HS-27A (cell line): ENCODE measurements around the gene OPCML.

Experiments used
- DNase-seq: peaks from one replicate; pipeline ENCODE4 v3.0.0-alpha.2; 2012; ENCODE audit warnings: low read depth, missing footprints

Gene OPCML

DNA sequence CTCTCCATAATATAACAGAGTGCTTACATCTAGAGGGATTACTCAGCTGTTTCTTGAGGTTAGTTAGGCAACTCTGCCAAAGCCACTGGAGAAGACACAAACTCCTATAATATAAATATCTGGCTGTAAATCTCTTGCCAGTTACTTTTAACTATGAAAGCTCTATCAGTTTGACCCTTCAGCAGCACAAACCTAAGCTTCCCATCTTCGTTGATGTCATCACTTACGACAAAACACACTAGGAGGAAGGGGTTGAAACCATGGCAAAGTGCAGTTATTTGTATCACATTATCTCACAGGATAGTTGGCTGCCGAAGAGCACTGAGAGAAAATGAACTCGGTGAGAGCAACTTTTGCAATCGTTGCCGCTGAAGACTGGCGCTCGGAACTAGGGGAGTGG is 922.1 kb downstream of the OPCML start:
- no peak for DNase-seq

DNA sequence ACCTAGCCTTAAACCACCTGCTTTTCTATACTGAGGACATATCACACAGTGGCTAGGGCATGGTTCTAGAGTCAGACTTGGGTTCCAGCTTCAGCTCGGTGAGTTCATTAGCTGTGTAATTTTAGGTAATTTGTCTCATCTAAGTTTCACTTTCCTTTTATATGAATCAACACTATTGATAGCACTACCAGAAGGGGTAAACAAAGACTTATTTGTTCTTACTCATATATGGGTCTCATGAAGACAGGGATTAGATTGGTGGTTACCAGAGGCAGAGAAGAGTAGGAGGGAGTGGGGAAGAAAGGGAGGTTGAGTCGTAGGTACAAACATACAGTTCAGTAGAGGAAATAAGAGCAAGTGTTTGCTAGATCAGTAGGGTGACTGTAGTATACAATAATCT is 924.7 kb downstream of the OPCML start:
- DNase-seq: no peak

DNA sequence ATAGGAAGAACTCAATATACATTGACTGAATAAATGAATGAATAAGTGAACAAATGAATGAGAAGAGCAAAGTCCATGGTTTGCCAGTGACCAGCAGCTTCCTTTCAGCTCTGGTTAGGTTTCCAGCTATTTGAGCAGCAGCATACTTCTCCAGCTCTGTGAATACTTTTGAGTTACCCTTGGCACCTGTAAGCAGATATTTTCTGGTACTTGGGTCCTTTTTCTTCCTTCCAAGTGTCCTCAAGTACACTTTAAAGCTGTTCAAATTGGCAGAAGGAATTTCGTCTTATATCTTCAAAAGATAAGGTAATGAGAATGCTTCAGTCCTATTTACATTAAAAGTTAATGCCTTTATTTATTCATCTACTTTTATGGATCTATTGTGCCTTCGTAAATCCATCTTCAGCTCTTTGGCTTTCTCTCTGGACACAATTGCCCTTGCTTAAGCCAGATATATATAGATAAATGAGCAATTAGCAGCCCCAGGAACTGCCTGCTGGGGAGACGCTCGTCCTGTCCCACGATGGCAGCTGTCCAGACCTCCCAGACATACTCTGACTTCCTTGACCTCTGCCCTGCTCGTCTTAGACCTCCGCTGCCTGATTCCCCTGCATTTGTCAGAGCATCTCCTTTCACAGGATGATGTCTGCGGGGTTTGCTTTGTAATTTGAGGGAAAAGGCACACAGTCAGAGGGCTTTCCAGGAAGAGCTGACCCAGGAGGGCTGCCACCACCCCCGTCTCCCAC is 926.3 kb downstream of the OPCML start:
- DNase-seq: no peak

DNA sequence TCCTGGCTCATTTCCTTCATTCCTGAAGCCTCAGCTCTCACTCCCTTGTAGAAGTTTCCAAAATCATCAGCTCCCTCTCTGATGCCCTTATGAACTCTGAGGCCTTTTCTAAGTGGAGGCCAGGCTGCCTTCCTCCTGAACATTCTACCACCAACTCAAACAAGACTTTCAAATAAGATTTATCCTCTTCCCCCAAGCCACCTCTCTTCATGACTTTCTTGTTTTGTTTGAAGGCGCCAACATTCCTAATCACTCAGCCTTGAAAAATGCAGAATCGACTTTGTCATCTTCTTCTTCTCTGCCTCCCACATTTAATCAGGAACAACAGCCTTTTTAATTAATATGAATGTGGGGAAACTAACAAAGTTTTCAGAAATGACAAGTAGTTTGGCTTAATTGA is 927.9 kb downstream of the OPCML start:
- peak; percentile 23 for DNase-seq

DNA sequence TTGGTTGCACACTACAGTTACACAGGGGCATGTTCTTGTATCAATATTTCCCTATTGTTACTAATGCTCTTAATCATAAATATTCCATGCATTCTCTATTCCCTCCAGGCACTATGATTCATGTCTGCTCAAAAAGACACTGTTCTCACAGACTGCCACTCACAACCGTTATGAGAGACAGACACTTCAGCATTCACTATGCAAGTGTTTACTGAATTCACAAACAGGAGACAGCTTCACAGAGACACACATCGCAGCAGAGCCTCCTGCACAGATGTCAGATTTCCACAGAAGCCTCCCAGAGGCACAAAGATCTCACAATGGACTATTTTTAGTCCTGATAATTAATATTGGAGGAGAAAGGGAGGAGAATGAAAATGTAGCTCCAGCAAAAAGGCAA is 930.4 kb downstream of the OPCML start:
- no peak for DNase-seq

DNA sequence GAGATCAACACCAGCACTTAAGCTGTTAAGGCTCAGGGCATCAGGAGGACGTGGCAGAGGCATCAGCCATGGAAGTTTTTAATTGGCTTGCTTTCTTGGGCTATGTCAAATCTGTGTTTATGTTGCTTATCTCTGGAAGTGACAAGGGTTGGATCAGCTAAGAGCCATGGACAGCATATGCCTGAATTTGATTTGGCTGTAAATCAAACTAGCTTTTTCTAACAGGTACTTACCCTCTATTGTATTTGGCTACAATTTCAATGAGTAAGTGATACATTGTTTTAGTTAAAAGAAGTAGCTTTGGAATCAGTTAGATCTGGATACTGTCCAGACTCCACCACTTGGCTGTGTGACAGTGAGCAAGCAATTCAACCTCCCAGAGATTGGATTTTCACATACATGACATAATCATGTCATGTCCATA is 936.6 kb downstream of the OPCML start:
- no peak for DNase-seq

DNA sequence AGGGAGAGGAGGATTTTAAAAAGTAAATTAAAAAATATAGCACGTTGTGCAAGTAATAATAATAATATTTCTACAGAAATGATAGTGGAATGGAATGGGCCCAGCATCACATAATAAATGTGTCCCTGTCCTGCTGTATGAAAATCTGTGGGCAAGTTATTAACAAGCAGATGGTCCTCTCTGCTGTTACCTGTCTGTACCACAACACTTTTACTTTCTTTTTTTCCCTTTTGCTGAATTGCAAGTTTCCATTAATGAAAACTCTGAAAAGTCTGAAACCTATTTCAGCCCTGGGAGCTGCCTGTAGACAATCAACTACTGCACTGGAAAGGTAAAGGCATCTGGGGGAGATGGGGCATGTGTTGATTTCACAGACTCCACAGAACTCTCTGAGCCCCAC is 937.1 kb downstream of the OPCML start:
- DNase-seq: no peak

DNA sequence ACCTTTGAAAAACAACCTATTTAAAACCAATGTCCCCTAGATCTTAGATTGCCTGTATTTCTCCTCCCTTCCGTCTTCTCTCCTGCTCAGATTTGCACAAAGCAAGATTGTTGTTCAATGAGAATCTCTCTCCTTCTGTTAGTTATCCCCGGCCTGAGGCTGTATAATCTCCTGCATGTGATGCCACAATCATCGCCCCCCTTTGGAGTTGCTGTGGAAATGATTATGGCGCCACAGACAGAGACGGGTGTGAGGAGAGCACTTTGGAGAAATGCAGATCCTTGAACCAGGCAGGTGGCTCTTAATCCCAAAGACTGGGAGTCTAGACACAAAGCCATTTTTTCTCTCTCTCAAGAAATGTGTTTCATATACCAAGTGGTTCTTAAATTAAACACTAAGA is 941.3 kb downstream of the OPCML start:
- no peak for DNase-seq

DNA sequence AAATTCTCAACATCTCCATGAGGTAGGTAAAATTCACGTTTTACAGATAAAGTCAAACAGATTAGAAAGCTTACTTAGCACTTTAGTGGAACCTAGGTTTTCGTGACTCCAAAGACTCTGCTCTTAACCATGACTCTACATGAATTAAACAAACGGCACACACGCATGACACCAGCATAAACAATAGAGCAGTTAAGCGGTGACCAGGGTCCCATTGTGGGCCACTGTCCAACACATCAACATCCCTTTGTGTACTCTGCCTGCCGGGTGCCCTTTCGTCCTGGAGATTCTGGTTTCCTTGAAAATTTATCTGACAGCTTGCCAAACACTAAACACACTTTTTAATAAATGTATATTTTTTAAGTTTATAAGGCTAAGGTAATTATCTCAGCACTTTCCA is 941.7 kb downstream of the OPCML start:
- DNase-seq: no peak

DNA sequence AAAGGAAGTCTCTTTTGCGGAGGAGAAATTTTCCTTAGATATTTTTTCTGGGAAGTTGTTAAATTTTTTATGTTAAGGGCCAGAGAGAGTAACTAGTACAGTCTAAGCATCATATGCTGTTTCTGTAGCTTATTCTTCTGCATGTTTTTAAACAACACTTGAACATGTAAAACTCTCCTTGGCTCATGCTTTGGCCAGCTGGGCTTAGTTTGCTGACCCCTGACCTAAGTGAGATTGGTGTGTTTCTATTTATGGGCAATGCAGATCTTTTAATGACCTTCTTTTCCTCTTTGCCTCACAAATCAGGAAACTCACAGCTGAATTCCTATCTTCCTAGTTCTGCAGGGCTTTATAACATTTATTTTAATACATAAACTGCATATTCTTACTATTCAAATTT is 942.5 kb downstream of the OPCML start:
- DNase-seq: no peak

DNA sequence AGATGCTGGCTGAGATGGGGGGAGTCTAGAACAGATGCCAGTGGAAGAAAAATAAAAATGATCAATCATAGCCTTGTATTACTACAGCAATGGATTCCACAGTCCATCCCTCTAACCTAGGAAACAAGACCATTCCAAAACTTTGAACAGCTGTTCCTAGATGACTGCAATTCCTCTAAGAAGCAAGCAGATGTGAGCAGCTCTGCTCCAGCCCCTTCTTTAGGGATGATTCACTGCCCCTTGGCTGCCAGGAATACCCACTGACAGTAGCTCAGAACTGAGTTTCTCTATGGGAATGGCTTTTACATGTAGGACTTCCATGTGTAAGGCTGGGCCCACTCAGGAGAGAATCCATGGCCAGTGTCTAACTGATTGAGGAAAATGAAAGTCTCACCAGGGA is 943.9 kb downstream of the OPCML start:
- DNase-seq: no peak

DNA sequence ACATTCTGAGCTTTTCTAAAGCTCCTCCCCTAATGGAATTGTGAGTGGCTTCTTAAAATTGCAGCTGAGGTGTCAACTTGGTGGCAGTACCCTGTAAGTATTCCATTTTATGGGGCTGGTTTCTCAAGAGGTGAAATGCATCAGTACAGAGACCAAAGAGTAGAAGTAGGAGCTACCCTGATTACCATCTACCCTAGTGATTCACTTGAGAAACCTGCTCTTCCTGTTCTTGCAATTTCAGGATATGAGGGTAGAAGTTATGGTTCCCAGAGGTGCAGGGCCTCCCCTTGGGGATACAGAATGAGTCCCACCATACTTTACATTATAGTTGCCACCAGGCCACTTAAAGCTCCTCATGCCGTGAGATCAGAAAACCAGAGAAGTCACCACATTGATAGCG is 944.6 kb downstream of the OPCML start:
- DNase-seq: no peak

DNA sequence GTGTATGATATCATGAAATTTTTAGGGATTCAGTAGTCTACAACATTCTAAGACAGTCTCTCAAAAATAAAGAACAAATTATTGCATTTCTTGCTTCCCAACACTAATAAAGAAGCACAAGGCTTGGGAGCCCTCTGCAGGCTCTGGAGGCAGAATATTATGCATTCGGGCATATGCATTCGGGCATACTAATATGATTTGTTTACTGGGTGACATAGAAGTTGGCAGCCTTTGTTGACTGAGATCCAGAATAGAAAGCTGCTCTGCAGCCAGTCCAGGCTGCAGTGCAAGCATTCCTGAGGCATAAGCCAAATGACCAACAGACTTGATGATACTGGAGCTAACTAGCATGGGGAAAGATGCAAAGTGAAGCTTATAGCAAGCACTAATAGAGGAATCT is 945.5 kb downstream of the OPCML start:
- no peak for DNase-seq

DNA sequence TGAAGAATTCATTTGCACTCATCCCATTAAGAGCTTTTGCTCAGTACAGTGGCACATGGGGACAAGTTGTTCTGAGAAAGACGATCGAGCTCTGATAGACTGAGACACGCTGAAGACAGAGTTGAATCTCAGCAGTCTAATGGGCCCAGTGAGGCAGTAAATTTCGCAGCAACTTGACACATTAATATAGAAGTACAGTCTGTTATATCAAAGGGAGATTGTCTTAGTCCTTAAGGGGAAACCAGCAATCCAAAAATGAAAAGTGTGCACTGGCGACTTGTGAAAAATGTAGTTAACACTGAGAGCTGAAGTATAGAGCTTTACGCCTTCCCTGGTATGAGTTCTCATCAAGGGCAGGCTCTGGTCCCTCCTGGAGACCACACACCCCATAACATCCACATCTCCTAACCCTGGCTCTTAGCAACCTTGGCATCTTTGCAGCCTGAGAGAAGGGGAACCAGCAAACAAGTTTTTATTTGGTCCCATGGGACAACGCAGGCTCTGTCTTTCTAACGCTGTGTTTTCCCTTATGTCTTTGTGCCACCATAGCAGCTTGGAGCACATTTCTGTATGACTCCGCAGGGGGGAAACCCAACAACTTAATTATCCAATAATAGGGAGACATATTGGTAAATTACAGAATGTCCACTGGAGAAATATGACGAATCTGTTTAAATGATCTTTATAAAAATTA is 952.5 kb downstream of the OPCML start:
- DNase-seq: no peak

DNA sequence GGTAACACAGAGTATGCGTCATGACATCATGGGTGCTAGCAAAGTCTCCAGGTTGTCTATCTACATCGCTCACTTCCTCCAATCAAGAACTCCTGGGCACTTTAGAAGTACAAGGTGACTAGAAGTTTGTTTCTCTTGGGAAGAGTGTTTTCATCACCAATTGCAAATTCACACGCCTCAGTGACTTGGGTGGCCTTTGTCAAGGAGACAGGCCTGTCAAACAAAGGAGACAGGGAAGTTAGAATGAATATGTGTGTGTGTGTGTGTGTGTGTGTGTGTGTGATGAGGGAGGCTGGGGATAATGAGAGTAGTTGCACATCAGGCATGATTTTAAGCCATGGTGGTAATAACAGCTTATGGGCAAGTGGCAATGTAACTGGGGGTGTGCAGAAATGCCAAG is 953.2 kb downstream of the OPCML start:
- no peak for DNase-seq

DNA sequence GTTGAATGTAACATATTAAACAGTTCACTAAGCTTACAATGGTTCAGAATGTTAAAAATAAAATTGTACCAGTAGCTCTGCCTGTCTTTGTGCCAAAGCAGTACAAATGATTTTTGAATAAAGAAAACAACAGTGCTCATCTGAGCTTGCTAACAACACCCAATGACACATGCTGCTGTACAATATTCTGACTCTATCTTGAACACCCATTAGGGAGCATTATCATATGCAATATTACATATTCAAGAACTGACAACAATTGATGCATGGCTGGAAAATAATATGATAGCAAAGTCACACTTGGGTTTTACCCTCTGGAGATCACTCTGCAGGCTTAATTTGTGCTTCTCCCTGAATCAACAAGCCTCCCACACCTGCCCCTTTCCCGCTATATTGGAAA is 953.7 kb downstream of the OPCML start:
- no peak for DNase-seq

DNA sequence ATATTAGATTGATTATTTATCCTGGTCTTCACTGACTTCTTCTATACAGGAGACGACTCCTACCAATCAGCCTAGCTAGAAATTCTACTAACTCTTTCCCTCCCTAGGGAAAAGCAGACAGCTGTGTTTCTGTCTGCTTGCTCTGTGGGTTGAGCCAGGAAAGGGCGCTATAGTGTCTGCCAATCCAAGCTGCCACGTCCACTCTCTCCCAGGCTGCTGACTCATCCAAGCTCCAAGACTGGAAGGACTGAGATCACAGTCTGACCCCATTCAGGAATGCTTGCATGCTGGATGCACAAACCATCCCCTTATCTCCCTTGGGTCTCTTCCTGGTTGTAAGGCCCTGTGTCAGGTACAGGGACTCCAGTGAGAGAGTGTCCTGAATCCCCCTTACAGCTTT is 955.6 kb downstream of the OPCML start:
- DNase-seq: peak; percentile 40

DNA sequence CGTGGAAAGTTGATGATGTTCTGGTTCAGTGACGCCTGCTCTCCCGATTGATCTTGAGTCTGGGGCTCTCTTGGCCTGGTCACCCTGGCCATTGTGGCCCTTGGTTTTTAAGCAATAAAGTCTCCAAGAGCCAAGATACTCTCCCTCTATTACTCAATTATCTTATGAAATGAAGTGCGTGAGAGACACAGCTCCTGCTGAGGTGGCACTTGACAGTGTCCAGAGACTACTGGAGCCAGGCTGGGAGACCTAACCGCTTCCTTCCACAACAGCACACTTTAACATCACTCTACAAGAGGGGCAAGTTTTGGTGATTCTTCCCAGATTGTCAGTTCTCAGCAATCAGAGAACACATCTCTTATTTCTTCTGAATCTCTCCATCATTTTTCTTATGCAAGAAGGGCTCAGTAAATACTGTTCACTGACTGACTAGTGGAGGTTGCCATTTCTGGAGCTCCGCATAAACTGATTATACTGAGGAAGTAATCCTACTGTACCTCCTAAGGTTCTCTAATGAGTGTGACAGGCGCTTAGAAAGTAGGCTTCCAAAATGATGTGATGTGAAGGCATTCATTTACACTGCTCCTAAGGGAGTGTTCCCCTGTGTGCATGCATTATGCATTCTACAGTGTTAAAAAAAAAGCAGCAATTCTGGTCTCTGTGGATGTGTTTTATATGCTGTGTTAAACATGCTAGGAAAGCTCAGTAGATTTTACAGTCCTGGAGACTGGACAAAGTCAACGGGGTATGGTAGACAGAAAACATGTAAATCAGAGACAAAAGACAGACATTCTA is 968.0 kb downstream of the OPCML start:
- DNase-seq: no peak

DNA sequence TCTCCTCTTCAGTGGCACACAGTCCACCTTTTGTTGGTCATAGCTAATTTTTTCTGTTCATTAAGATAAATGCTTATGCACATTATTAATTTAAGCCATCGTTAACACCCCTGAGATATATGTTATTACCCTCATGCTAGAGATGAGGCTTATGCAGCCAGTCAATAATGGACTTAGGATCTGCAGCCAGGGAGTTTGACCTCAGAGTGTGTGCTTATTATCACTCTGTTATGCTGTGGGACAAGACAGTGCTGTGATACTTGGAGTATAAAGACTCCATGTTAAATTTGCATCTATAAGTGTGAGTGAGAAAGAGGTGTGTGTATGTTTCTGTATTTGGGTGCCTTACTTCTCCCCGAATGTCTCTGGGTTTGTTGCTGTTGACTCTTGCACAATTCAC is 969.3 kb downstream of the OPCML start:
- no peak for DNase-seq

DNA sequence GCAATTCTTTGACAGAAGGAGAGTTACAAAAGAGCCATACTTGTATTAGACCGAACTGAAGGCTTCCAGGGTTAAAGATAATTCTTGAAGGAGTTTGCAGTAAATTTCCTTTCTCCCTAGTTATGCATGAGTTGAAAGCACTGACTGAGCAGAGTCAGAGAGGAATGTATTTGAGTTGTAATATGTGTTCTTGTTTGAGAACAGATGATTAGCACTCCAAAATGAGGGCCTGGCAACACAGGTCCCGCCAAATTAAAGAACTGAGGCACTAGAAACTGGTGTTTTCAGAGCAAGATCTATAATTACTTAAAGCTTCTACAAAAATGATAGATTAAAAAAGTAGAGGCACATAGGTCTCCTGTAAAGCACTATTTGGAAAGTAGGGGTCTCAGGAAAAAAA is 970.4 kb downstream of the OPCML start:
- no peak for DNase-seq

DNA sequence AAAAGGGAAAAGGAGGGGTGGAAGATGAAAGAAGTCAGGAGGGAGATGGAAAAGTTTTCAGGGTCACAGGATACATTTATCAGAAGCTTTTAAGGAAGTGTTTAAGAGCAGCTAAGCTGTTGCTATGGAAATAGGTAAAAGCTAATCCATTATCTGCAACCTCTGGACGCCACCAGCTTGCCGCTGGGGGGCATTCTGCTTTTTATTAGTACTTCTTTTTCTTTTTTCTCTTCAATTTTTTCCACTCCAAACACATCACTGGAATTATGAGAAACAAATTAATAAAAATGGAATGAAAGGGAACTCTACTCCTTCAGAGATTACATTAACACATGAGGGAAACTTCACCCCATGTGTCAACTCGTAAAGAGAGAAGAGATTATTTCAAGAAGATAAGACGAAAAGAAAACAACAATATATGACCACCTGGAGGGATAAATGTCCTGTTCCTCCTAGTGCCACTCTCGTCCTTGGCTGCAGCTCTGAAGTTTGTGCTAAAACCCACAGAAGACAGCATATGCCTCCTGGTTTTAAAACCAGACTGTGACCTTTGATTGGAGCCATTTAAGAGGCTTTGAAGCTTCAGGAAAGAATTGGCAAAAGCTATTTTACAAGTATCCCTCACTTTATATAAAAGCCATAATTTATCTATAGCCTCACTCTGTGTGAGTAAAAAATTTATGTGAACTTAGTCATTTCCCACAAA is 972.8 kb downstream of the OPCML start:
- DNase-seq: no peak

DNA sequence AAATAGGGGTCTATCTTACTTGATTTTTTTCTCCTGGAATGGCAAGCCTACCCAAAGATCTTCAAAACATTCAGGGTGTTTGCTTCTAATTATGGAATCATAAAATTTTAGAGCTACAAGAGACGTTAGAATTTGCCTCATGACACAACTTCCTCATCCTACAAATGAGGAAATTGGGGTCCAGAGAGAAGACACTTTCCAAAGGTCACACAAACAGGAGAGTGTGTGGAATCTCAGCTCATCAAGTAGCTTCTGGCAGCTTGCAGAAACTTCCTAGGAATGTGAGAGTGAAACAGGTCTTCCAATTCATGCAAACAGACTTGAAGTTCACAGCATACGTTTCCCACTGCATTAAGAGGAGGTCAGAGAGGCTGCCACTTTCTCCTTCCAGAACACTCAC is 976.0 kb downstream of the OPCML start:
- DNase-seq: no peak

DNA sequence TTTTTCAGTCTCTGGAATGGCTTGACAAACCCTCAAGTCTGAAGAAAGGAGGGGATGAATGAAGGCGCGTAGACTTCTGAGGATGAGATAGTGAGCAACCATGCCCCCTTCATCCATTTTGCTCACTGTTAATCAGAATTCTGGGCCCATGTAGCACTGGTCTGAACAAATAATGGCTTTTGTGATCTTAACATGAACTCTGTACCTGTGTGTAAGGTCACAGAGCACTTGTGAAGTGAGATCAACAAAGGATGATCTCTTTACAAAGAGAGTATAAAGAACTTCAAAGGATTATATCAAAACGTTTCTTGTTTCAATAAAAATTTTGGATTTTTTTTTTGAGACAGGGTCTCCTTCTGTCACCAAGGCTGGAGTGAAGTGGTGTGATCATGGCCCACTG is 976.7 kb downstream of the OPCML start:
- DNase-seq: no peak
